ENCODE data around the gene FBXL20. TPM values are rescaled to one million over a fixed set of nuclear protein-coding genes. Genes with fewer than 3 reads are reported as not detected.
A peak's percentile ranks its signal among the peaks of the same experiment; 100 is the strongest.

The FBXL20 gene
- total and polyA plus RNA-seq, 9 of the 15 experiments (the other 6 are each of a cell fraction or from before 2014, with no cell fraction given) = 1.8 to 15.1 (median 5.6) TPM

GRCh38 chr17:39364236-39365025 lies 37.0 kb downstream of the FBXL20 start (continued):
- TF ChIP-seq ZBTB40 (IDR thresholded peaks at IDR 0.05) (peak; percentile 61), ZBTB40 (CRISPR knock-in tag; IDR thresholded peaks at IDR 0.05) (no peak), ZNF639 (CRISPR knock-in tag; conservative IDR thresholded peaks at IDR 0.05 in 1 of 2, IDR thresholded peaks at IDR 0.05 in 1 of 2) (peak in 1 of 2 experiments; percentile 29; a peak in 1 of 4 replicates), ELK3 (CRISPR knock-in tag; IDR thresholded peaks at IDR 0.05) (no peak), CSDE1 (IDR thresholded peaks at IDR 0.05) (no peak), MED1 (CRISPR knock-in tag; IDR thresholded peaks at IDR 0.05; ENCODE audit: borderline replicate concordance) (no peak), C11orf30 (IDR thresholded peaks at IDR 0.05; ENCODE audit: low read depth) (no peak), DDX20 (tag; IDR thresholded peaks at IDR 0.05; ENCODE audit: low read depth) (no peak), TBP (optimal IDR thresholded peaks at IDR 0.05; ENCODE audit: low read depth, low read length) (peak; percentile 30), ZNF766 (CRISPR knock-in tag; conservative IDR thresholded peaks at IDR 0.05) (peak; percentile 63), MEIS2 (IDR thresholded peaks at IDR 0.05; ENCODE audit: partially characterized antibody) (peak; percentile 43), HDAC8 (tag; IDR thresholded peaks at IDR 0.05) (no peak), ZNF347 (CRISPR knock-in tag; IDR thresholded peaks at IDR 0.05; ENCODE audit: low read depth) (no peak), TEAD4 (IDR thresholded peaks at IDR 0.05; ENCODE audit: low read length) (0 out of 2 replicates have a peak, but pooled peaks have one; percentile 30), TEAD4 (CRISPR knock-in tag; IDR thresholded peaks at IDR 0.05; ENCODE audit: borderline replicate concordance) (no peak), PHF8 (IDR thresholded peaks at IDR 0.05; ENCODE audit: borderline replicate concordance, low read length) (no peak)
